ENCODE results near the gene MPP2.
"Not testable (repeated sequence)": the region's sequence is repeated elsewhere in the genome, so short reads cannot be mapped to it uniquely, and the experiment has no call there.

MPP2 gene

GRCh38 chr17:43873815-43874214 lies 33.5 kb downstream of the MPP2 start:
- TF ChIP-seq ZFX (IDR thresholded peaks at IDR 0.05; ENCODE audit: borderline replicate concordance) (no peak), CTCF (IDR thresholded peaks at IDR 0.05) (no peak)
- no peak overlapping the region for H3K27ac ChIP-seq

- no peak overlapping the region for H3K27ac ChIP-seq
Measured at GRCh38 chr17:43873091-43873490, 34.2 kb downstream of the MPP2 start.

GRCh38 chr17:43871946-43872690 lies 35.2 kb downstream of the MPP2 start:
- no peak for TF ChIP-seq ZFX (IDR thresholded peaks at IDR 0.05; ENCODE audit: borderline replicate concordance)
- TF ChIP-seq CTCF (IDR thresholded peaks at IDR 0.05), result no peak
- H3K27ac ChIP-seq, result no peak overlapping the region

More at GRCh38 chr17:43873091-43873490, 34.2 kb downstream of the MPP2 start:
- no peak for TF ChIP-seq ZFX (IDR thresholded peaks at IDR 0.05; ENCODE audit: borderline replicate concordance)
- TF ChIP-seq CTCF (IDR thresholded peaks at IDR 0.05), result no peak

- not testable (repeated sequence) for H3K27ac ChIP-seq
Measured at GRCh38 chr17:43869031-43869430, 38.3 kb downstream of the MPP2 start.

- no peak overlapping the region for H3K27ac ChIP-seq
- no peak for TF ChIP-seq ZFX (IDR thresholded peaks at IDR 0.05; ENCODE audit: borderline replicate concordance)
- no peak for TF ChIP-seq CTCF (IDR thresholded peaks at IDR 0.05)
Measured at GRCh38 chr17:43868226-43868994, 38.9 kb downstream of the MPP2 start.

- no peak overlapping the region for H3K27ac ChIP-seq
- TF ChIP-seq CTCF (IDR thresholded peaks at IDR 0.05), result no peak
- TF ChIP-seq ZFX (IDR thresholded peaks at IDR 0.05; ENCODE audit: borderline replicate concordance), result no peak
Measured at GRCh38 chr17:43864161-43864984, 43.0 kb downstream of the MPP2 start.

- TF ChIP-seq ZFX (IDR thresholded peaks at IDR 0.05; ENCODE audit: borderline replicate concordance) (no peak), CTCF (IDR thresholded peaks at IDR 0.05) (no peak)
- H3K27ac ChIP-seq, result no peak overlapping the region
Measured at GRCh38 chr17:43861960-43862359, 45.4 kb downstream of the MPP2 start.

All from 22Rv1 (cell line).